Measurements from ENCODE around the gene TMEM165.

TMEM165 gene

GRCh38 chr4:55468724-55469123 is 73.0 kb downstream of the TMEM165 start:
- peak; percentile 46; the same call in 1 of the 3 replicates for ATAC-seq (ENCODE audit: low read depth)
- H3K4me1 ChIP-seq (ENCODE audit: insufficient read depth, poor library complexity, severe bottlenecking) = no peaks in the 10 kb centered on the region
- no peak overlapping the region for H3K27ac ChIP-seq (ENCODE audit: poor library complexity, severe bottlenecking)
- H3K9me3 ChIP-seq (ENCODE audit: severe bottlenecking) = no peaks in the 10 kb centered on the region
- no peaks in the 10 kb centered on the region for H3K27me3 ChIP-seq (ENCODE audit: insufficient read depth, poor library complexity, severe bottlenecking)
- peaks cover 79% of the 10 kb centered on the region for H3K36me3 ChIP-seq (ENCODE audit: low read depth)
- TF ChIP-seq CTCF (IDR thresholded peaks at IDR 0.05; ENCODE audit: poor library complexity, severe bottlenecking) = no peak
- no peak overlapping the region for H3K4me3 ChIP-seq (ENCODE audit: severe bottlenecking)
- DNase-seq (ENCODE audit: low spot score) = no peak

- Histone ChIP-seq H3K4me1 (ENCODE audit: insufficient read depth, poor library complexity, severe bottlenecking) (no peaks in the 10 kb centered on the region), H3K27me3 (ENCODE audit: insufficient read depth, poor library complexity, severe bottlenecking) (no peaks in the 10 kb centered on the region), H3K9me3 (ENCODE audit: severe bottlenecking) (no peaks in the 10 kb centered on the region), H3K27ac (ENCODE audit: poor library complexity, severe bottlenecking) (no peak overlapping the region), H3K4me3 (ENCODE audit: severe bottlenecking) (no peak overlapping the region), H3K36me3 (ENCODE audit: low read depth) (peaks cover 87% of the 10 kb centered on the region)
- DNase-seq (ENCODE audit: low spot score) (no peak), ATAC-seq (ENCODE audit: low read depth) (0 out of 3 replicates have a peak, but pooled peaks have one; percentile 49)
- TF ChIP-seq CTCF (IDR thresholded peaks at IDR 0.05; ENCODE audit: poor library complexity, severe bottlenecking) = no peak
These were observed 74.2 kb downstream of the TMEM165 start for GRCh38 chr4:55469979-55470378.
